ENCODE results near the gene TSR1. TPM values are rescaled to one million over a fixed set of nuclear protein-coding genes. Genes with fewer than 3 reads are reported as not detected.

The TSR1 gene
- polyA plus RNA-seq, 6 donors from 2014 or later = 12.5 to 19.5 (median 14.3) TPM

GRCh38 chr17:2363851-2364762 is 27.9 kb upstream of the TSR1 start:
- Mint-ChIP-seq H3K4me3 (peak overlapping the region in 1 of 8 donors; percentile 20), H3K9me3 (no peaks in the 10 kb centered on the region), H3K27ac (no peak overlapping the region), H3K36me3 (peaks cover 0 to 14% of the 10 kb centered on the region in 2 donors), H3K4me1 (peaks cover 0 to 2% (median 0%) of the 10 kb centered on the region in 3 donors), H3K27me3 (no peaks in the 10 kb centered on the region)
- no peak for ATAC-seq (ENCODE audit: low read depth in 2 of 2)
- no peak for DNase-seq

GRCh38 chr17:2363318-2363717 is 27.1 kb upstream of the TSR1 start:
- Mint-ChIP-seq H3K36me3 (peaks cover 0 to 14% of the 10 kb centered on the region in 2 donors), H3K4me3 (no peak overlapping the region), H3K9me3 (no peaks in the 10 kb centered on the region), H3K27me3 (no peaks in the 10 kb centered on the region), H3K27ac (no peak overlapping the region), H3K4me1 (peaks cover 0 to 2% (median 0%) of the 10 kb centered on the region in 3 donors)
- ATAC-seq (ENCODE audit: low read depth in 2 of 2) (no peak), DNase-seq (no peak)

- H3K4me1 Mint-ChIP-seq = peaks cover 0 to 2% (median 0%) of the 10 kb centered on the region in 3 donors
- no peak overlapping the region for H3K4me3 Mint-ChIP-seq
- H3K27ac Mint-ChIP-seq = no peak overlapping the region
- no peak for ATAC-seq (ENCODE audit: low read depth in 2 of 2)
- no peaks in the 10 kb centered on the region for H3K9me3 Mint-ChIP-seq
- peaks cover 0 to 14% of the 10 kb centered on the region in 2 donors for H3K36me3 Mint-ChIP-seq
- DNase-seq = no peak
- H3K27me3 Mint-ChIP-seq = no peaks in the 10 kb centered on the region
These were observed 26.6 kb upstream of the TSR1 start for GRCh38 chr17:2362881-2363280.

GRCh38 chr17:2362416-2362815 is 26.2 kb upstream of the TSR1 start:
- Mint-ChIP-seq H3K4me1 (peaks cover 0 to 2% (median 0%) of the 10 kb centered on the region in 3 donors), H3K27ac (no peak overlapping the region), H3K36me3 (peaks cover 0 to 14% of the 10 kb centered on the region in 2 donors), H3K27me3 (no peaks in the 10 kb centered on the region), H3K9me3 (no peaks in the 10 kb centered on the region), H3K4me3 (no peak overlapping the region)
- DNase-seq = no peak
- ATAC-seq (ENCODE audit: low read depth in 2 of 2) = no peak

- H3K27me3 Mint-ChIP-seq = no peaks in the 10 kb centered on the region
- peaks cover 0 to 2% (median 0%) of the 10 kb centered on the region in 3 donors for H3K4me1 Mint-ChIP-seq
- H3K36me3 Mint-ChIP-seq = peaks cover 0 to 14% of the 10 kb centered on the region in 2 donors
- DNase-seq (no peak), ATAC-seq (ENCODE audit: low read depth in 2 of 2) (no peak)
- H3K9me3 Mint-ChIP-seq = no peaks in the 10 kb centered on the region
- H3K4me3 Mint-ChIP-seq = no peak overlapping the region
- H3K27ac Mint-ChIP-seq = no peak overlapping the region
These were observed 25.8 kb upstream of the TSR1 start for GRCh38 chr17:2362016-2362415.

- DNase-seq (no peak), ATAC-seq (ENCODE audit: low read depth in 2 of 2) (no peak)
- Mint-ChIP-seq H3K27me3 (no peaks in the 10 kb centered on the region), H3K4me3 (no peak overlapping the region), H3K9me3 (no peaks in the 10 kb centered on the region), H3K4me1 (peaks cover 0 to 2% (median 0%) of the 10 kb centered on the region in 3 donors), H3K27ac (peak overlapping the region in 2 of 6 donors; percentile 2 to 26), H3K36me3 (peaks cover 0 to 14% of the 10 kb centered on the region in 2 donors)
These were observed 24.9 kb upstream of the TSR1 start for GRCh38 chr17:2361010-2361760.

- H3K4me1 Mint-ChIP-seq = peaks cover 0 to 4% (median 2%) of the 10 kb centered on the region in 3 donors
- no peak overlapping the region for H3K27ac Mint-ChIP-seq
- H3K36me3 Mint-ChIP-seq = peaks cover 0 to 14% of the 10 kb centered on the region in 2 donors
- no peaks in the 10 kb centered on the region for H3K9me3 Mint-ChIP-seq
- ATAC-seq (ENCODE audit: low read depth in 2 of 2) (no peak), DNase-seq (no peak)
- no peak overlapping the region for H3K4me3 Mint-ChIP-seq
- no peaks in the 10 kb centered on the region for H3K27me3 Mint-ChIP-seq
These were observed 21.7 kb upstream of the TSR1 start for GRCh38 chr17:2357931-2358434.

- Mint-ChIP-seq H3K27me3 (no peaks in the 10 kb centered on the region), H3K4me3 (no peak overlapping the region), H3K4me1 (peaks cover 0 to 5% (median 2%) of the 10 kb centered on the region in 3 donors), H3K9me3 (no peaks in the 10 kb centered on the region), H3K36me3 (peaks cover 0 to 7% of the 10 kb centered on the region in 2 donors), H3K27ac (no peak overlapping the region)
- DNase-seq (no peak), ATAC-seq (ENCODE audit: low read depth in 2 of 2) (no peak)
These were observed 21.0 kb upstream of the TSR1 start for GRCh38 chr17:2357237-2357636.

GRCh38 chr17:2354311-2354710 is 18.1 kb upstream of the TSR1 start:
- Mint-ChIP-seq H3K9me3 (no peaks in the 10 kb centered on the region), H3K4me1 (peaks cover 0 to 7% (median 0%) of the 10 kb centered on the region in 3 donors)

GRCh38 chr17:2351269-2351668 is 15.0 kb upstream of the TSR1 start:
- Mint-ChIP-seq H3K27me3 (no peaks in the 10 kb centered on the region), H3K27ac (no peak overlapping the region), H3K36me3 (no peaks in the 10 kb centered on the region), H3K4me3 (no peak overlapping the region), H3K9me3 (no peaks in the 10 kb centered on the region), H3K4me1 (peaks cover 0 to 7% (median 0%) of the 10 kb centered on the region in 3 donors)
- no peak for DNase-seq
- ATAC-seq (ENCODE audit: low read depth in 2 of 2) = no peak

More at GRCh38 chr17:2354311-2354710, 18.1 kb upstream of the TSR1 start:
- Mint-ChIP-seq H3K27ac (no peak overlapping the region), H3K27me3 (no peaks in the 10 kb centered on the region), H3K4me3 (no peak overlapping the region), H3K36me3 (no peaks in the 10 kb centered on the region)
- DNase-seq (no peak), ATAC-seq (ENCODE audit: low read depth in 2 of 2) (no peak)

- Mint-ChIP-seq H3K4me3 (no peak overlapping the region), H3K27me3 (no peaks in the 10 kb centered on the region), H3K27ac (no peak overlapping the region), H3K36me3 (no peaks in the 10 kb centered on the region), H3K4me1 (peaks cover 0 to 4% (median 0%) of the 10 kb centered on the region in 3 donors), H3K9me3 (no peaks in the 10 kb centered on the region)
- DNase-seq = no peak
- no peak for ATAC-seq (ENCODE audit: low read depth in 2 of 2)
These were observed 11.8 kb upstream of the TSR1 start for GRCh38 chr17:2347805-2348685.

- Mint-ChIP-seq H3K36me3 (no peaks in the 10 kb centered on the region), H3K27ac (no peak overlapping the region), H3K4me1 (no peaks in the 10 kb centered on the region), H3K4me3 (no peak overlapping the region), H3K9me3 (no peaks in the 10 kb centered on the region), H3K27me3 (no peaks in the 10 kb centered on the region)
- ATAC-seq (ENCODE audit: low read depth in 2 of 2) = no peak
- no peak for DNase-seq
These were observed 10.2 kb upstream of the TSR1 start for GRCh38 chr17:2346475-2346874.

GRCh38 chr17:2344528-2344927 is 8.3 kb upstream of the TSR1 start:
- ATAC-seq (ENCODE audit: low read depth in 2 of 2) = no peak
- peak overlapping the region in 1 of 6 donors; percentile 57 for H3K27ac Mint-ChIP-seq
- H3K4me1 Mint-ChIP-seq = peaks cover 0 to 2% (median 0%) of the 10 kb centered on the region in 3 donors
- H3K9me3 Mint-ChIP-seq = no peaks in the 10 kb centered on the region
- no peaks in the 10 kb centered on the region for H3K27me3 Mint-ChIP-seq
- H3K4me3 Mint-ChIP-seq = no peak overlapping the region
- no peak for DNase-seq
- no peaks in the 10 kb centered on the region for H3K36me3 Mint-ChIP-seq

All from naive B cell (primary cell).